ENCODE results near the gene PTTG2. TPM values are rescaled to one million over a fixed set of nuclear protein-coding genes. Genes with fewer than 3 reads are reported as not detected.
A peak's percentile ranks its signal among the peaks of the same experiment; 100 is the strongest.

Gene PTTG2
- total and polyA plus RNA-seq, 5 donors from 2014 or later: 2.0 TPM; not detected in 4

GRCh38 chr4:38004887-38005286 lies 44.7 kb downstream of the PTTG2 start:
- ATAC-seq (ENCODE audit: low read depth in 2 of 2): no peak
- Histone ChIP-seq H3K27me3 (ENCODE audit: control insufficient read depth, insufficient read depth, low read length) (no peaks in the 10 kb centered on the region), H3K4me1 (ENCODE audit: control insufficient read depth, insufficient read depth, low read length, poor library complexity, severe bottlenecking) (no peaks in the 10 kb centered on the region), H3K27ac (ENCODE audit: insufficient read depth, low read length, poor library complexity, severe bottlenecking) (no peak overlapping the region), H3K36me3 (ENCODE audit: control insufficient read depth, insufficient read depth, low read length) (no peaks in the 10 kb centered on the region), H3K4me3 (ENCODE audit: low read depth, low read length) (no peak overlapping the region), H3K9me3 (ENCODE audit: control insufficient read depth in 2 of 2, low read length in 2 of 2) (no peaks in the 10 kb centered on the region)
- no peaks in the 10 kb centered on the region for H3K9me3 Mint-ChIP-seq
- no peaks in the 10 kb centered on the region for H3K27me3 Mint-ChIP-seq
- DNase-seq: no peak
- peaks cover 9% of the 10 kb centered on the region for H3K36me3 Mint-ChIP-seq
- H3K27ac Mint-ChIP-seq: peak overlapping the region in 1 of 3 donors; percentile 57
- H3K4me3 Mint-ChIP-seq: no peak overlapping the region
- H3K4me1 Mint-ChIP-seq: peaks cover 9 to 42% (median 28%) of the 10 kb centered on the region in 4 donors

DNA sequence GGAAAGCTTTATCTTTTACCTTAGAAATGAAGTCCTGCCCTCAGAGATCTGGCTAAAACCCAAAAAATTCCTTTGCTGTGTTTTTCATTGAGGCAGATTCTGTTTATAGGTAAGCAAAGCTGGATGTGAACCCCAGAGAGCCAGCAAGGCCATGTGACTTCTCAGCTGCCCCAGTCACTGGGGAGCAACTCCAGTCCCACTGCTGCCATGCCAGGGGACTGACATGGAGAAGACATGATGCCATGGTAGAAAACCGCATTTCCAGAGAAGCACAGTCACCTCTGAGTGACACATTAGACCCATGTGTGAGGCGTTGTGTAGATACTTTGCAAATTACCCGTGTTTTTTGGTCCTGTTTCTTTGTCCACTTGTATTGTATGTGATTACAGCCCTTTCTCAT lies 45.4 kb downstream of the PTTG2 start:
- peak overlapping the region in 1 of 3 donors; percentile 57 for H3K27ac Mint-ChIP-seq
- H3K36me3 Mint-ChIP-seq: peaks cover 9% of the 10 kb centered on the region
- ATAC-seq (ENCODE audit: low read depth in 2 of 2) (no peak), DNase-seq (no peak)
- no peaks in the 10 kb centered on the region for H3K27me3 Mint-ChIP-seq
- no peaks in the 10 kb centered on the region for H3K4me1 ChIP-seq (ENCODE audit: control insufficient read depth, insufficient read depth, low read length, poor library complexity, severe bottlenecking)
- H3K4me1 Mint-ChIP-seq: peaks cover 14 to 43% (median 28%) of the 10 kb centered on the region in 4 donors
- no peaks in the 10 kb centered on the region for H3K9me3 ChIP-seq (ENCODE audit: control insufficient read depth in 2 of 2, low read length in 2 of 2)
- H3K36me3 ChIP-seq (ENCODE audit: control insufficient read depth, insufficient read depth, low read length): no peaks in the 10 kb centered on the region
- no peak overlapping the region for H3K4me3 Mint-ChIP-seq
- no peak overlapping the region for H3K4me3 ChIP-seq (ENCODE audit: low read depth, low read length)
- no peaks in the 10 kb centered on the region for H3K27me3 ChIP-seq (ENCODE audit: control insufficient read depth, insufficient read depth, low read length)
- H3K9me3 Mint-ChIP-seq: no peaks in the 10 kb centered on the region
- no peak overlapping the region for H3K27ac ChIP-seq (ENCODE audit: insufficient read depth, low read length, poor library complexity, severe bottlenecking)

DNA sequence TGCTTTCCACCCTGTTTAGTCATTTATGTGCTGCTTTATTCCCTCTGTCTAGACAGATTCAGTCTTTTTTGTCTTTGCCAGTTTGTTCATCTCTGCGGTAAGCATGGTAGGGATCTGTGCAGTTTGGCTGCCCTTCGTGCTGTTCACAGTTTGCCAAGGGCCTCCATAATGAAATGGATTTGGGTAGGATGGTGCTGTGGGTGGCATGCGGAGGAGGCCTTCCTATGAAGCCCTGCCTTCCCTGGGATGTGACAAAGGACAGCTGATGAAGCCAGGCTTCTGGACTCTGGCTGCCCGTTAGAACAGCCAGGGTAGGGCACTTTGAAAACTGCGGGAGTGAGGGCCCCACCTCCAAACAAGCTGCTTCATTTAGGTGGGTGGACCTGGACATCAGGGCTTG lies 47.4 kb downstream of the PTTG2 start:
- Mint-ChIP-seq H3K27me3 (no peaks in the 10 kb centered on the region), H3K36me3 (peaks cover 9% of the 10 kb centered on the region), H3K4me3 (no peak overlapping the region), H3K4me1 (peaks cover 15 to 39% (median 25%) of the 10 kb centered on the region in 4 donors), H3K9me3 (no peaks in the 10 kb centered on the region), H3K27ac (no peak overlapping the region)
- Histone ChIP-seq H3K4me1 (ENCODE audit: control insufficient read depth, insufficient read depth, low read length, poor library complexity, severe bottlenecking) (no peaks in the 10 kb centered on the region), H3K27ac (ENCODE audit: insufficient read depth, low read length, poor library complexity, severe bottlenecking) (no peak overlapping the region), H3K4me3 (ENCODE audit: low read depth, low read length) (no peak overlapping the region), H3K27me3 (ENCODE audit: control insufficient read depth, insufficient read depth, low read length) (no peaks in the 10 kb centered on the region), H3K9me3 (ENCODE audit: control insufficient read depth in 2 of 2, low read length in 2 of 2) (no peaks in the 10 kb centered on the region), H3K36me3 (ENCODE audit: control insufficient read depth, insufficient read depth, low read length) (no peaks in the 10 kb centered on the region)
- DNase-seq: no peak
- ATAC-seq (ENCODE audit: low read depth in 2 of 2): no peak

DNA sequence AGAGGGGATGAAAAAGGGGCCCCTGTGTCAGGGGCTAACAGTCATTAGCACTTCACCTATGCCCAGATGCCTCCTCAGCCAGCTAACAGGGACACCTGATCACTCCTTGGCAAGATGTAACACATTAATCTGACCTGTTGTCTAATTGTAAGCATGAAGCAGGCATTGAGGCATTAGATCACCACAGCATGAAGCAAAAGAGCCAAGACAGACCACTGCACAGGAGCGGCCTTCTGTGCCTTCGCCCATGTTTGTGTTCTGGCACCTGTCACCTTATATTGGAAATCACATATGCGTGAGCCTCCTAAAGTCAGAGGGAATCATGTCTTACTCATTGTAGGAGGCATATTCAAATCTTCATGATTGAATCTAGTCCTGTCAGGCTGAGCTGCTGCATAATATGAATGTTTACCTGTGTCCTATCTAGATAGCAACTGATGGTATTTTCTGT lies 48.4 kb downstream of the PTTG2 start:
- H3K36me3 Mint-ChIP-seq: peaks cover 9% of the 10 kb centered on the region
- no peak overlapping the region for H3K4me3 ChIP-seq (ENCODE audit: low read depth, low read length)
- ATAC-seq (ENCODE audit: low read depth in 2 of 2): no peak
- no peak overlapping the region for H3K27ac ChIP-seq (ENCODE audit: insufficient read depth, low read length, poor library complexity, severe bottlenecking)
- peaks cover 6 to 33% (median 22%) of the 10 kb centered on the region in 4 donors for H3K4me1 Mint-ChIP-seq
- no peaks in the 10 kb centered on the region for H3K36me3 ChIP-seq (ENCODE audit: control insufficient read depth, insufficient read depth, low read length)
- no peaks in the 10 kb centered on the region for H3K9me3 Mint-ChIP-seq
- H3K4me3 Mint-ChIP-seq: peak overlapping the region in 1 of 4 donors; percentile 59
- H3K4me1 ChIP-seq (ENCODE audit: control insufficient read depth, insufficient read depth, low read length, poor library complexity, severe bottlenecking): no peaks in the 10 kb centered on the region
- H3K27me3 ChIP-seq (ENCODE audit: control insufficient read depth, insufficient read depth, low read length): no peaks in the 10 kb centered on the region
- no peak overlapping the region for H3K27ac Mint-ChIP-seq
- no peak for DNase-seq
- H3K9me3 ChIP-seq (ENCODE audit: control insufficient read depth in 2 of 2, low read length in 2 of 2): no peaks in the 10 kb centered on the region
- H3K27me3 Mint-ChIP-seq: no peaks in the 10 kb centered on the region

DNA sequence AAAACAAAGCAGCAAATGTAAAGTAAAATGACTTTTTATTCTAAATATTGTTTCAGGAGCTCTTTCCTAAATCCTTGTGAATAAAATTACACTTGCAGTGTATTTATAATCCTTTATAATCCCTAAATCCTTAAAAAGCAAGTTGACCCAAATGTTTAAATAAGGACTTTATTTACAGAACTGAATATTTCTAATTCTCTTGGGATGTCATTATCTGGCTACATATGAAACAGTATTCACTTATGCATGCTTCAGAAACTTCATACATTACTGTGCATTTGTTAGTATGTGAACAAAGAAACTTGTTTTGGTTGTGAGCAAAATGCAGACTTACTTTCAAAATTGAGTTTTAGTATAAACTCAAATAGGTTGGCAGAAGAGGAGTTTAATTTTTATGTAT lies 49.2 kb downstream of the PTTG2 start:
- no peak overlapping the region for H3K4me3 Mint-ChIP-seq
- Histone ChIP-seq H3K36me3 (ENCODE audit: control insufficient read depth, insufficient read depth, low read length) (no peaks in the 10 kb centered on the region), H3K4me1 (ENCODE audit: control insufficient read depth, insufficient read depth, low read length, poor library complexity, severe bottlenecking) (no peaks in the 10 kb centered on the region), H3K9me3 (ENCODE audit: control insufficient read depth in 2 of 2, low read length in 2 of 2) (no peaks in the 10 kb centered on the region), H3K4me3 (ENCODE audit: low read depth, low read length) (no peak overlapping the region), H3K27ac (ENCODE audit: insufficient read depth, low read length, poor library complexity, severe bottlenecking) (no peak overlapping the region), H3K27me3 (ENCODE audit: control insufficient read depth, insufficient read depth, low read length) (no peaks in the 10 kb centered on the region)
- peaks cover 6 to 32% (median 20%) of the 10 kb centered on the region in 4 donors for H3K4me1 Mint-ChIP-seq
- H3K27me3 Mint-ChIP-seq: no peaks in the 10 kb centered on the region
- H3K36me3 Mint-ChIP-seq: peaks cover 9% of the 10 kb centered on the region
- no peak overlapping the region for H3K27ac Mint-ChIP-seq
- DNase-seq (no peak), ATAC-seq (ENCODE audit: low read depth in 2 of 2) (no peak)
- no peaks in the 10 kb centered on the region for H3K9me3 Mint-ChIP-seq

DNA sequence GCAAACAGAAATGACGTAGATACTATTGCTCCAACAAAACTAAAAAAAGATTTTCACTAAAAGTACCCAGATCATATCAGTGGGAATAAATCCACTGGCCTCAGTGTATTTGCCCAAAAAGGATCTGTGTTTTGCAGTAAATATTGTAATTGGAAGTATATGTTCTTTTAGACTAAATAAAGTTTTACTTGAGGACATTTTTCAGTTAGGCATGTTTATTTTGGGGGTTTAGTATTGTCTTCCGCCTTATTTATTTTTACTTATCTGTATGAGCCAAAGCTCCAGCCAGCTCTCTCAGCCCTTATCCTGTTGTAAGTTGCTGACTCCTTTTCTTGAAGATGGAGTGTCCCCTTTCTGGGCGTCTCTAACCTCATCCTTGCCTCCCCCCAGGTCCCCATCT lies 49.8 kb downstream of the PTTG2 start:
- H3K4me1 Mint-ChIP-seq: peaks cover 3 to 32% (median 18%) of the 10 kb centered on the region in 4 donors
- DNase-seq (no peak), ATAC-seq (ENCODE audit: low read depth in 2 of 2) (no peak)
- H3K27me3 Mint-ChIP-seq: no peaks in the 10 kb centered on the region
- Histone ChIP-seq H3K27ac (ENCODE audit: insufficient read depth, low read length, poor library complexity, severe bottlenecking) (no peak overlapping the region), H3K4me3 (ENCODE audit: low read depth, low read length) (no peak overlapping the region), H3K36me3 (ENCODE audit: control insufficient read depth, insufficient read depth, low read length) (no peaks in the 10 kb centered on the region), H3K4me1 (ENCODE audit: control insufficient read depth, insufficient read depth, low read length, poor library complexity, severe bottlenecking) (no peaks in the 10 kb centered on the region), H3K27me3 (ENCODE audit: control insufficient read depth, insufficient read depth, low read length) (no peaks in the 10 kb centered on the region), H3K9me3 (ENCODE audit: control insufficient read depth in 2 of 2, low read length in 2 of 2) (no peaks in the 10 kb centered on the region)
- H3K36me3 Mint-ChIP-seq: peaks cover 8% of the 10 kb centered on the region
- no peak overlapping the region for H3K4me3 Mint-ChIP-seq
- no peak overlapping the region for H3K27ac Mint-ChIP-seq
- H3K9me3 Mint-ChIP-seq: no peaks in the 10 kb centered on the region

Other genes with a start within 250 kb of the PTTG2 start
- gene PGM2, start 133.7 kb upstream of the PTTG2 start, total RNA-seq: 22.1 TPM
- gene PGM2, start 133.7 kb upstream of the PTTG2 start, polyA plus RNA-seq: 10 to 100 TPM; 20.5 to 29.5 (median 24.4) TPM
- 48.2 TPM for gene TBC1D1, start 69.3 kb upstream of the PTTG2 start, total RNA-seq
- gene TBC1D1, start 69.3 kb upstream of the PTTG2 start, polyA plus RNA-seq: 10 to 100 TPM; 12.3 to 20.7 (median 19.3) TPM